Subcutaneous abdominal adipose tissue (tissue), 5 donors: Measurements from ENCODE around the gene AKAP6.

Experiments
- H3K27ac ChIP-seq: one replicate; pipeline ENCODE4 v1.7.0; 2013; ENCODE audit warnings: low read depth, mild to moderate bottlenecking, inconsistent platforms, low read length, moderate library complexity
- H3K27me3 ChIP-seq, 5 donors: one replicate each; pipeline ENCODE4 v1.7.0; 2013; ENCODE audit warnings: low read length in 5 of 5, inconsistent platforms in 1 of 5; ENCODE audit not compliant: control insufficient read depth in 5 of 5, insufficient read depth in 4 of 5
- H3K36me3 ChIP-seq, 5 donors: one replicate each; pipeline ENCODE4 v1.7.0; 2013; ENCODE audit warnings: low read length in 5 of 5; ENCODE audit not compliant: control insufficient read depth in 5 of 5, insufficient read depth in 5 of 5
- H3K4me1 ChIP-seq, 5 donors: one replicate each; pipeline ENCODE4 v1.7.0; 2013; ENCODE audit warnings: low read length in 5 of 5, mild to moderate bottlenecking in 3 of 5, moderate library complexity in 1 of 5; ENCODE audit not compliant: control insufficient read depth in 5 of 5, insufficient read depth in 5 of 5
- H3K4me3 ChIP-seq, 5 donors: one replicate each; pipeline ENCODE4 v1.7.0; 2013; ENCODE audit warnings: low read length in 5 of 5, low read depth in 1 of 5
- H3K9ac ChIP-seq, 5 donors: one replicate each; pipeline ENCODE4 v1.7.0; 2013; ENCODE audit warnings: low read length in 5 of 5, mild to moderate bottlenecking in 4 of 5, moderate library complexity in 3 of 5
- H3K9me3 ChIP-seq, 5 donors: one replicate each; pipeline ENCODE4 v1.7.0; 2013; ENCODE audit warnings: low read length in 5 of 5; ENCODE audit not compliant: control insufficient read depth in 5 of 5
- donor health status: healthy.
- donor health status: healthy.
- donor health status: healthy.
- donor health status: healthy.
- donor health status: healthy.

AKAP6 gene

DNA sequence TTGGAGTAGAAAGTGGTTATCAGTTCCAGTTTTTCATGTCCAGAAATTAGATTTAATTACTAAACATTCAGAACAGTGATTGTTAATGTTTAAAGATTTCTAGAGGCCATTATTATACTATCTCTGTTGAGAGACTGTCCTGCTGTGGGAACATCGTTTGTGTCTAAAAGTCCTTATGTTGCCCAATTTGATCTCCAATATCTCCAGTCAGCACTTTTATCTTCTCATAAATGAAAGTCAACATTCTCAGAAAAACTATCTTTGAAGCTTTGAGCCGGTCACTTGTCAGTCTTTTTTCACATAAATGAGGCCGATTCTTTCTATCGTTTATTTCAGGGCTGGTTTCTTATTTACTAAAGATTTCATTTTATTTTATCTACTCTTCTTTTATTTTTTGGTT lies 518.8 kb downstream of the AKAP6 start:
- Histone ChIP-seq H3K27me3 (no peaks in the 10 kb centered on the region), H3K36me3 (no peaks in the 10 kb centered on the region), H3K4me1 (no peaks in the 10 kb centered on the region), H3K27ac (no peak overlapping the region), H3K4me3 (no peak overlapping the region), H3K9me3 (peaks cover 0 to 5% (median 0%) of the 10 kb centered on the region in 5 donors), H3K9ac (no peak overlapping the region)

DNA sequence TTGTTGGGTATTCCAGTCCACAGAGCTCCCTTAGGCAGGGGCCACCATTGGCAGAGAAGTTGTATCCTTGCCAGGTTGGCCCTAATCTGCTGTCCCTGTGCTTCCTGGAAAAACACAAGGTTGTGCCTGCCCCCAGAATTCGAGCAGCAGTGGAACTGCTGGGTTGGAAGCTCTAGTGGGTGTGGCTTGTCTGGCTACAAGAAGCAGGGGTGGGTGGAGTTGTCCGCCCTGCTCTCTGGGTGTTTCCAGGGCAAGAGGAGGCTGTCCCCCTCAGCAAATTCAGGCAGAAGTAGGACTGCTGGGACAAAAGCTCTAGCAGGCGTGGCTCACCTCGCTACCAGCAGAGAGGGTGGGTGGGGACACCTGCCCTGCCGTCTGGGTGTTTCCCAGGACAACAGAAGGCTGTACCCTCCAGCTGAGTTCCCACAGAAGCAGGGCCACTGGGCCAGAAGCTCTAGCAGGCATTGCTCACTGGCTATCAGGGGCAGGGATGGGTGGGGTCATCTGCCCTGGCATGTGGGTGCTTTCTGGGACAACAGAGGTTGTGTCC lies 536.8 kb downstream of the AKAP6 start:
- no peak overlapping the region for H3K27ac ChIP-seq
- H3K9ac ChIP-seq: no peak overlapping the region
- H3K9me3 ChIP-seq: no peaks in the 10 kb centered on the region
- H3K27me3 ChIP-seq: no peaks in the 10 kb centered on the region
- no peak overlapping the region for H3K4me3 ChIP-seq
- no peaks in the 10 kb centered on the region for H3K36me3 ChIP-seq
- H3K4me1 ChIP-seq: peaks cover 0 to 7% (median 0%) of the 10 kb centered on the region in 5 donors

DNA sequence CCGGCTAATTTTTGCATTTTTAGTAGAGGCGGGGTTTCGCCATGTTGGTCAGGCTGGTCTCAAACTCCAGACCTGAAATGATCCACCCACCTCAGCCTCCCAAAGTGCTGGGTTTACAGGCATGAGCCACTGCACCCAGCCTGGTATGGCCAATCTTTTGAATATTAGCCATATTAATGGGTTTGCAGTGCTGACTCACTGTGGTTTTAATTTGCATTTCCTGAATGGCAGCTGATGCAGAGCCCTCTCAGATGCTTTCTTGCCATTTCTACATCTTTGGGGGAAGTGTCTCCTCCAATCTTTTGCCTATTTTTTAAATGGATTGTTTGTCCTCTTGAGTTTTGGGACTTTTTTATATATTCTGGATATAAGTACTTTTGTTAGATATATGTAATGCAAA lies 554.1 kb downstream of the AKAP6 start:
- Histone ChIP-seq H3K27me3 (no peaks in the 10 kb centered on the region), H3K36me3 (no peaks in the 10 kb centered on the region), H3K9ac (no peak overlapping the region), H3K27ac (no peak overlapping the region), H3K9me3 (peaks cover 0 to 3% (median 0%) of the 10 kb centered on the region in 5 donors), H3K4me3 (no peak overlapping the region), H3K4me1 (no peaks in the 10 kb centered on the region)
